ENCODE data around the gene TSPO2.

The TSPO2 gene

GRCh38 chr6:41056768-41057490 lies 14.7 kb downstream of the TSPO2 start:
- DNase-seq (ENCODE audit: low spot score), result no peak
- in situ Hi-C loops (cut with MboI; ENCODE audit: low pct_unique_long_range_greater_than_20kb, low sequenced_read_pairs, unreplicated experiment), result no loop called here
- TF ChIP-seq, protein P1, sequence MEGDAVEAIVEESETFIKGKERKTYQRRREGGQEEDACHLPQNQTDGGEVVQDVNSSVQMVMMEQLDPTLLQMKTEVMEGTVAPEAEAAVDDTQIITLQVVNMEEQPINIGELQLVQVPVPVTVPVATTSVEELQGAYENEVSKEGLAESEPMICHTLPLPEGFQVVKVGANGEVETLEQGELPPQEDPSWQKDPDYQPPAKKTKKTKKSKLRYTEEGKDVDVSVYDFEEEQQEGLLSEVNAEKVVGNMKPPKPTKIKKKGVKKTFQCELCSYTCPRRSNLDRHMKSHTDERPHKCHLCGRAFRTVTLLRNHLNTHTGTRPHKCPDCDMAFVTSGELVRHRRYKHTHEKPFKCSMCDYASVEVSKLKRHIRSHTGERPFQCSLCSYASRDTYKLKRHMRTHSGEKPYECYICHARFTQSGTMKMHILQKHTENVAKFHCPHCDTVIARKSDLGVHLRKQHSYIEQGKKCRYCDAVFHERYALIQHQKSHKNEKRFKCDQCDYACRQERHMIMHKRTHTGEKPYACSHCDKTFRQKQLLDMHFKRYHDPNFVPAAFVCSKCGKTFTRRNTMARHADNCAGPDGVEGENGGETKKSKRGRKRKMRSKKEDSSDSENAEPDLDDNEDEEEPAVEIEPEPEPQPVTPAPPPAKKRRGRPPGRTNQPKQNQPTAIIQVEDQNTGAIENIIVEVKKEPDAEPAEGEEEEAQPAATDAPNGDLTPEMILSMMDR (IDR thresholded peaks at IDR 0.05; ENCODE audit: extremely low read depth, insufficient read depth, missing control alignments), result no peak

DNA sequence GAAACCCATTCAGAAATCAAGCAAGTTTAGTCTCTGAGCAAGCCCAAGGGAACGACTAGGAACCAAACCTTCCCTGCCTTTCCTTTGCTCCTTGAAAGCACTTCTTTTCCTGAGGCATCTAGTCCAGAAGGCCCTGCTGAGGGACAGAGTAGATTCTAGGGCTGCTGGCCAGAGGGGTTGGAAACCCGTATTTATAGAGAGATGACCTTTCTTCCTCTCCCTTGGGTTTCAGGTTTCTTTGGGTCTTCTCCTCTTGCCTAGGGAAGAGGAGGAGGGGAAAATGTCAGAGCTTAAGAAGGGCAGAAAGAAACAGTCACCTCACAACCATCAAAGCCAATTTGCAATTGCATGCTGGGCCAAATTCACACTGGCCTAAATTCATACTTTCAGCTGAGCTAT lies 16.5 kb downstream of the TSPO2 start:
- TF ChIP-seq, protein P1 (IDR thresholded peaks at IDR 0.05; ENCODE audit: extremely low read depth, insufficient read depth, missing control alignments), result no peak
- DNase-seq (ENCODE audit: low spot score), result no peak
- in situ Hi-C loops (cut with MboI; ENCODE audit: low pct_unique_long_range_greater_than_20kb, low sequenced_read_pairs, unreplicated experiment), result no loop called here

GRCh38 chr6:41059556-41059955 lies 17.3 kb downstream of the TSPO2 start:
- no peak for DNase-seq (ENCODE audit: low spot score)
- TF ChIP-seq, protein P1 (IDR thresholded peaks at IDR 0.05; ENCODE audit: extremely low read depth, insufficient read depth, missing control alignments), result no peak
- in situ Hi-C loops (cut with MboI; ENCODE audit: low pct_unique_long_range_greater_than_20kb, low sequenced_read_pairs, unreplicated experiment), result no loop called here

- DNase-seq (ENCODE audit: low spot score), result no peak
- in situ Hi-C loops (cut with MboI; ENCODE audit: low pct_unique_long_range_greater_than_20kb, low sequenced_read_pairs, unreplicated experiment), result no loop called here
- TF ChIP-seq, protein P1 (IDR thresholded peaks at IDR 0.05; ENCODE audit: extremely low read depth, insufficient read depth, missing control alignments), result no peak
Measured at GRCh38 chr6:41061196-41061726, 19.0 kb downstream of the TSPO2 start.

DNA sequence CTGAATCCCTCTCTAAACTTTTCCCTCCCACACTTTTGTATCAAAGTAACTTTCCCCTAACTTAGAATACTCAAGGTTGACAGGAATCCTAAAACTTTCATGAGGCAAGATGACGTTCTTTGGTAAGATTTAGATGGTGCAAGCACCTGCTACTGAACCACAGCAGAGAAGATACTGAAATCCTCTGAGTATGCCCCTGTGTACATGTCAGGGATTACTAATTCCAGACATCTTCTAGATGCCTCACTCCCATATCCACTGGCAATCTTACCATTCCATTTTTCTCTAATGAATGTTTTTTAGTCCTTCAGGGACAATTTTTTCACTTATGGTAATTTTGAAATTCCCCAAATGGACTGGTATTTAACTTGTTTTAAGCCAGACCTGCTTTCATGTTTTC lies 19.8 kb downstream of the TSPO2 start:
- DNase-seq (ENCODE audit: low spot score), result no peak
- in situ Hi-C loops (cut with MboI; ENCODE audit: low pct_unique_long_range_greater_than_20kb, low sequenced_read_pairs, unreplicated experiment), result no loop called here
- TF ChIP-seq, protein P1 (IDR thresholded peaks at IDR 0.05; ENCODE audit: extremely low read depth, insufficient read depth, missing control alignments), result no peak

- TF ChIP-seq, protein P1 (IDR thresholded peaks at IDR 0.05; ENCODE audit: extremely low read depth, insufficient read depth, missing control alignments), result no peak
- in situ Hi-C loops (cut with MboI; ENCODE audit: low pct_unique_long_range_greater_than_20kb, low sequenced_read_pairs, unreplicated experiment), result no loop called here
- no peak for DNase-seq (ENCODE audit: low spot score)
Measured at GRCh38 chr6:41063884-41064285, 21.6 kb downstream of the TSPO2 start.
